CD4-positive, alpha-beta T cell treated with Interleukin-6 at 100 ng/mL for 8 hours (primary cell): ENCODE results near the gene ASIC4.

Experiments used
- DNase-seq: peaks from one replicate; pipeline ENCODE4 v3.0.0-alpha.2; 2020; ENCODE audit warnings: mixed read lengths, low spot score

Gene ASIC4

GRCh38 chr2:219552382-219553167 lies 38.3 kb downstream of the ASIC4 start:
- DNase-seq = peak; percentile 65

- no peak for DNase-seq
Measured at GRCh38 chr2:219553168-219553417, 38.8 kb downstream of the ASIC4 start.

DNA sequence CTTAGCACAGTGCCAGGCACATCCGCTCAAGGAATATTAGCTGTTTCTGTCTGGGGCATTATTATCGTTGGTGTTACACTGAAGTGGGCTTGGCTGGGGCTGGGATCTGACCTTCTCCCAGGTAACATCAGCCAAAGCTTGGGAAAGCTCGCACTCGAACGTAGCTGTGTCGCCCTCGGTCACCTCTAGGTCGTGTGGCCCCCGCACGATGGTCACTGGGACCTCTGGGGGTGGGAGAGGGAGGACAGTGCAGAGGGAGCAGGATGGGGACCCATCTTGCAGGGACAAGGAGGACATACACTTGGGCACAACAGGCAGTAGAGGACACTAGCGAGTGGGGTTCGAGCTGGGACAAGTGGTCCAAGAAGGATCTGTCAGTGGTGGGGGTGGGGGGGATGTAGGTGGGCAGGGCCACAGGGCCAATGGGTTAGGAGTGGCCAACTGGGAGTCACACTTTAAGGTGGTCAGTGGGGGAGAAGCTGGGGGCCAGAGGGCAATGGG lies 39.2 kb downstream of the ASIC4 start:
- DNase-seq = no peak

DNA sequence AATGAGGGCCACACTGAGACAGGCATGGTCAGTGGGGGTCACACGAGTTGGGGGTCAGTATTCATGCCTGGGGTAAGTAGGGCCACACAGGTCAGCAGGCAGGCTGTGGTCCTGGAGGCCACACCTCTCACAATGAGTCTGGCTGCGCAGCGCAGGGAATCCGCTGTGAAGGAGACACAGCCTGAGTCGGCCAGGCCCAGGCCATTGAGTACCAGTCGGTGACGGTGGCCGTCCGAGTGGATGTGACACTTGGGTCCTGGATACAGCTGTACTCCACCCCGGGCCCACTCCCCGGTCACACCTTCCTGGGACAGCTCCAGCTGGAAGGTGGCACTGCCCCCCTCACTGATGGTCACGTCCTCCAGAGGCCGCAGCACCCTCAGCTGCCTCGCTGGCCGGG lies 40.1 kb downstream of the ASIC4 start:
- no peak for DNase-seq

DNA sequence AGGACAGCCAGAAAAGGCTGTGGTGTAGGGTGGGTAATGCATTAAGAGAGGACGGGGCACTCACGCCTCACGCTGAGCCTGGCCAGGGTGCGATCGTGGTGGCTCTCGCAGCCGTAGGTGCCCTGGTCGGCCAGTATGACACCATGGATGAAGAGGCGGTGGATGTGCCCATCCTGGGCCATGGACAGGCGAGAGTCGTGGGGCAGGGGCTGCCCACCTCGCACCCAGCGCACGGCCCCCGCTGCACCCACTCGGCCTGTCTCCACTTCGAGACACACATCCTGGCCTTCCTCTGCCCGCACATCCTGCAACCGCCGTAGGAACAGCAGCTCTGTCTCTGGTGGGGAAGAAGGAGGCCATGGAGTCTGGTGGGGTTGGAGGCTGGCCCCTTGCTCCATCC lies 41.7 kb downstream of the ASIC4 start:
- no peak for DNase-seq

- DNase-seq = no peak
Measured at GRCh38 chr2:219556413-219556812, 42.1 kb downstream of the ASIC4 start.

DNA sequence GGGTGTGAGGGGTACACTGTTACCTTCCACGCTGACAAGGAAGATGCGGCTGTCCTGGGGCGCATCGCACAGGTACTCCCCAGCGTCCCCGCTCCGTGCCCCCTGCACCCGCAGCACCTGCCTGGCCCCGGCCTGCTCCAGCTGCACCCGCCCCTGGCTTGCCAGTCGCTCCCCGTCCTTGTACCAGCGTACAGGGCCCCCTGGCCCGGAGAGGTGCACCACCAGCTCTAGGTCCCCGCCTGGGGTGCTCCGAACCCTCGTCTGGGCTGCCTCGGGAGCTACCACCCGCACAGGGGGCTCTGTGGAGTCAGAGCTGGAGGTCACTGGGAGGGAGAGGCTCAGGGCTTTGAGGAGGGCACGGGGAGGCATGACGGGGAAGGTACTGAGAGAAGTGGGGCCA lies 43.0 kb downstream of the ASIC4 start:
- no peak for DNase-seq

DNA sequence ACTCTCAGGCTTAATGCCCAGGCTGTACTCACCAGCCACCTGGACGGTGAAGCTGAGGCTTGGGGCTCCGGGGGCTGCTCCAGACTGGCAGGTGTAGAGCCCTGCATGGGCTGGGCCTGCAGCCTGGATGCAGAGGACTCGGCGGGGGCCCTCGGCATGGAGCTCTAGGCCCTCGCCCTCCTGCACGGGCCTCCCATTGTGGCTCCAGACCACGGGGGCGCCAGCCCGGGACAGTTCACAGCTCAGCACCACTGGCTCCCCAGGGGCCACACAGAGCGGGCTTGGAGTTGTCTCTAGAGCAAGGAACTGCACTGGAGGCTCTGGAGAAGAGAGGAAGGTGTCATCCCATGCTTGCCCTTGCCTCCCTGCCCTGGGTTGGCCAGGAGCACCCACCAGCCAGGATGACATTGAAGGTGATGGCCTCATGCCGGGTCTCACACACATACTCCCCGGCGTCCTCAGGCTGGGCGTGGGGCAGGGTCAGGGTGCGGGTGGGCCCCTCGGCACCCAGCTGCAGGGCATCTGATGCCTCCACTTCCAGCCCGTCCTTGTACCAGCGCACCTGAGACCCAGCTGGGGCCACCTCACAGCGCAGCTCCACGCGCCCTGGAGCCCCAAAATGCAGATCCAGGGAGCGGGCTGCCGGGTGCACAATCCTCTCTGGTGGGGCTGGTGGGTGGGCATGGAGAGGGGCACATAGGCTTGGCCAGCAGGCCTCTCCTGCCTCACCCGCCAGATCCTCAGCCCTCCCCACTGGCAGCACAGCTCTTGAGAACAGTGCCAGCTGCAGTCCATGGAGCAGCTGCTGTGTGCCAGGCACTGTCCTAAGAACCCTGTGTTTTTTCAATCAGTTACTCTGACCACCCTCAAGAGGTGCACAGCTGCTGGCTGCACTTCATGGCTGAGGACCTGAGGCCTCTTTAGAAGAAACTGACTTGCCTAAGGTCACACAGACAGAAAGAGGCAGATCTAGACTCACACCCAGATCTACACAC lies 43.8 kb downstream of the ASIC4 start:
- no peak for DNase-seq

DNA sequence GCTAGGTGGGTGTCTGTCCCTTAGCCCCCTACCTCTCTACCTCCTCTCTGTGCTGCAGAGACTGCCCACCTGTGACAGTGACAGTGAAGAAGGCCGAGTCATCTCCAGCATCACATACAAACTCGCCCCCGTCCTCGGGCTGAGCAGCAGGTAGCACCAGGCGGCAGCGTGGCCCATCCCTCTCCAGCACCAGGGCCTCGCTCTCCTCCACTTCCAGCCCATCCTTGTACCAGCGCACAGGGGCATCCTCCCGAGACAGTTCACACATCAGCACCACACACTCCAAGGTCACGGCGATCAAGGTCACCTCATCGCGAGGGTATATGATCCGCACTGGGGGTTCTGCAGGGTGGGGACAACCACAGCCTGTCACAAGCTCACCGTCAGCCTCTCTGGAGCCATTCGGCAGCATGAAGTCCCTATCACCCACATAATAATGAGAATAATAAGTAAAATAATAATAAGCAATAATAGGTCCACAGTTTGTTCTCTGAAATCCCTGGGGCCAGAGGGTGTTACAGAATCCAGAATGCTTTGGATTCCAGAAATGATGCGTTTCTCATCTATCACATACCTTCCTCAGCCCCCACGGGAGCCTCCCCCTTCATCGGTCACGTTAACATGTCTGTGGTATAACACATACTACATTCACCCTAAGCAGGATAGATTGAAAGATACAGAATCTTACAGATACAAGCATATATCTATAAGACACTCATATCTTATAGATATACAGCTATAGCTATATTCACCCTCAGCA lies 45.1 kb downstream of the ASIC4 start:
- DNase-seq = no peak

- DNase-seq = no peak
Measured at GRCh38 chr2:219560037-219560892, 46.0 kb downstream of the ASIC4 start.

GRCh38 chr2:219560893-219561178 lies 46.6 kb downstream of the ASIC4 start:
- no peak for DNase-seq

- DNase-seq = no peak
Measured at GRCh38 chr2:219561179-219562048, 47.1 kb downstream of the ASIC4 start.

GRCh38 chr2:219562049-219563020 lies 48.1 kb downstream of the ASIC4 start:
- no peak for DNase-seq

GRCh38 chr2:219563271-219563928 lies 49.1 kb downstream of the ASIC4 start:
- DNase-seq = no peak

- DNase-seq = no peak
Measured at GRCh38 chr2:219565130-219566080, 51.1 kb downstream of the ASIC4 start.

DNA sequence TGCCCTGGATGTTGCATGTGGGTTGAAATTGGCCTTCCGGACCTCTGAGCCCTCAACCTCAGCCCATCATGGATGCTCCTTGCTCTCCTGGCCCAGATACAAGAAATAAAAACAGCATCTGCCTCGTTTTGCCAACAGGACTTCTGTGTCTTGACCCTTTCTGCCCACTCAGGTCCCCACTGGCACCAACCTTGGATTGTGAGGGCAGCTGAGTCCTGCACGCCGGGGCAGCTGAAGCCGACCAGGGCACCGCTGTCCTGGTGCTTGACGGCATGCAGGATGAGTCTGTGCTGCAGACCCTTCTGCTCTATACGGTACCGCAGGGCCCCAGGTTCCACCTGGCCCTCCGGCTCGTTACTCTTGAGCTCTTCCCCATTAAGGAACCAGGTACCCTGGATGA lies 52.4 kb downstream of the ASIC4 start:
- DNase-seq = no peak

- no peak for DNase-seq
Measured at GRCh38 chr2:219567131-219567530, 52.8 kb downstream of the ASIC4 start.
